Measurements from ENCODE around the gene TVP23A. TPM values are rescaled to one million over a fixed set of nuclear protein-coding genes. Genes with fewer than 3 reads are reported as not detected.

Gene TVP23A
- total RNA-seq, 1 experiment from 2014 or later, result not detected

- no peak overlapping the region for H3K4me3 ChIP-seq (ENCODE audit: low read depth, low read length, poor library complexity, severe bottlenecking)
- no peak overlapping the region for H3K27ac ChIP-seq (ENCODE audit: low read depth, low read length, poor library complexity, severe bottlenecking)
- no peaks in the 10 kb centered on the region for H3K4me1 ChIP-seq (ENCODE audit: insufficient read depth, low read length, poor library complexity, severe bottlenecking)
- no peaks in the 10 kb centered on the region for H3K36me3 ChIP-seq (ENCODE audit: insufficient read depth, low read length, poor library complexity, severe bottlenecking)
- ChIA-PET POLR2A (ENCODE audit: low non-redundant PET) (no interaction called here), CTCF (no interaction called here)
- H3K9me3 ChIP-seq (ENCODE audit: low read depth, low read length, poor library complexity, severe bottlenecking), result no peaks in the 10 kb centered on the region
- TF ChIP-seq CTCF (conservative IDR thresholded peaks at IDR 0.05; ENCODE audit: low read depth, low read length) (no peak), EZH2 (IDR thresholded peaks at IDR 0.05; ENCODE audit: borderline replicate concordance, low read depth, low read length, poor library complexity, severe bottlenecking) (no peak)
- DNase-seq (ENCODE audit: low spot score), result no peak
- intact Hi-C loops (cut with micrococcal nuclease; ENCODE audit: unreplicated experiment), result no loop called here
- no TSS peak for BruUV-seq (replicated peaks)
- peaks cover 17% of the 10 kb centered on the region for H3K27me3 ChIP-seq (replicated peaks; ENCODE audit: insufficient read depth, low read depth, low read length, poor library complexity)
Observed at GRCh38 chr16:10852948-10853347, 34.4 kb upstream of the TVP23A start.

DNA sequence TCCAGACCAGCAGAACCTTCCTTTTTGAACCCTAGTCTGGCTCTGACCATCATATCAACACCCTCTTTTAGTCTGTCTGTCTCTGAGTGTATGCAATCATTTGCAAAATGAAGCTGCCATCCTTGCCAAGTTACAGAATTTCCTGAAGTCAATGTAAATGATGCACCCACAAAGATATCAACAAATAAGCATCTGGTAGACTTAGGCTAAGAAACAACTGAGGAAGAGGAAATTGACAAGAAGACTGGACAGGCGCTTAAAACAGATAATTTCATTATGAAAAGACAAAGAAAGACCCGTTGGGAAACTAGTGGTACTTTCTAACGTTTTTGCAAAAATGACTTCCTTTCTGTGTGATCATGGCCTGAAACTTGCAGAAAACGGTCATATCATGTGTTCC, 33.7 kb upstream of the TVP23A start:
- no TSS peak for BruUV-seq (replicated peaks)
- no peaks in the 10 kb centered on the region for H3K36me3 ChIP-seq (ENCODE audit: insufficient read depth, low read length, poor library complexity, severe bottlenecking)
- DNase-seq (ENCODE audit: low spot score), result no peak
- CTCF ChIA-PET, result no interaction called here
- no peaks in the 10 kb centered on the region for H3K9me3 ChIP-seq (ENCODE audit: low read depth, low read length, poor library complexity, severe bottlenecking)
- TF ChIP-seq EZH2 (IDR thresholded peaks at IDR 0.05; ENCODE audit: borderline replicate concordance, low read depth, low read length, poor library complexity, severe bottlenecking), result no peak
- TF ChIP-seq CTCF (conservative IDR thresholded peaks at IDR 0.05; ENCODE audit: low read depth, low read length), result no peak
- H3K27ac ChIP-seq (ENCODE audit: low read depth, low read length, poor library complexity, severe bottlenecking), result no peak overlapping the region
- peaks cover 24% of the 10 kb centered on the region for H3K27me3 ChIP-seq (replicated peaks; ENCODE audit: insufficient read depth, low read depth, low read length, poor library complexity)
- no peaks in the 10 kb centered on the region for H3K4me1 ChIP-seq (ENCODE audit: insufficient read depth, low read length, poor library complexity, severe bottlenecking)
- POLR2A ChIA-PET (ENCODE audit: low non-redundant PET), result no interaction called here
- intact Hi-C loops (cut with micrococcal nuclease; ENCODE audit: unreplicated experiment), result no loop called here
- no peak overlapping the region for H3K4me3 ChIP-seq (ENCODE audit: low read depth, low read length, poor library complexity, severe bottlenecking)

GRCh38 chr16:10851512-10851911, 32.9 kb upstream of the TVP23A start:
- Histone ChIP-seq H3K9me3 (ENCODE audit: low read depth, low read length, poor library complexity, severe bottlenecking) (no peaks in the 10 kb centered on the region), H3K4me3 (ENCODE audit: low read depth, low read length, poor library complexity, severe bottlenecking) (no peak overlapping the region), H3K27ac (ENCODE audit: low read depth, low read length, poor library complexity, severe bottlenecking) (no peak overlapping the region), H3K27me3 (replicated peaks; ENCODE audit: insufficient read depth, low read depth, low read length, poor library complexity) (peaks cover 28% of the 10 kb centered on the region), H3K4me1 (ENCODE audit: insufficient read depth, low read length, poor library complexity, severe bottlenecking) (no peaks in the 10 kb centered on the region), H3K36me3 (ENCODE audit: insufficient read depth, low read length, poor library complexity, severe bottlenecking) (no peaks in the 10 kb centered on the region)
- no peak for DNase-seq (ENCODE audit: low spot score)
- TF ChIP-seq EZH2 (IDR thresholded peaks at IDR 0.05; ENCODE audit: borderline replicate concordance, low read depth, low read length, poor library complexity, severe bottlenecking) (no peak), CTCF (conservative IDR thresholded peaks at IDR 0.05; ENCODE audit: low read depth, low read length) (no peak)
- ChIA-PET CTCF (no interaction called here), POLR2A (ENCODE audit: low non-redundant PET) (no interaction called here)
- BruUV-seq (replicated peaks), result no TSS peak
- intact Hi-C loops (cut with micrococcal nuclease; ENCODE audit: unreplicated experiment), result no loop called here
